ENCODE data around the gene ANKRD13D.

The ANKRD13D gene

GRCh38 chr11:67245046-67245445 lies 44.1 kb upstream of the ANKRD13D start:
- DNase-seq, result no peak
- no peaks in the 10 kb centered on the region for H3K27me3 ChIP-seq (replicated peaks)
- no peak overlapping the region for H3K4me3 ChIP-seq (ENCODE audit: low read depth, low read length)
- in situ Hi-C loops (cut with HindIII; ENCODE audit: low pct_ligation_motif_present, low sequenced_read_pairs), result no loop called here
- no peak overlapping the region for H3K27ac ChIP-seq
- no peak for TF ChIP-seq CTCF (IDR thresholded peaks at IDR 0.05; ENCODE audit: low read depth, low read length, missing control alignments)
- H3K36me3 ChIP-seq (replicated peaks), result peaks cover 78% of the 10 kb centered on the region

GRCh38 chr11:67247946-67248550 lies 41.1 kb upstream of the ANKRD13D start:
- Histone ChIP-seq H3K27ac (no peak overlapping the region), H3K36me3 (replicated peaks) (peaks cover 95% of the 10 kb centered on the region), H3K27me3 (replicated peaks) (no peaks in the 10 kb centered on the region), H3K4me3 (ENCODE audit: low read depth, low read length) (no peak overlapping the region)
- DNase-seq, result no peak
- in situ Hi-C loops (cut with HindIII; ENCODE audit: low pct_ligation_motif_present, low sequenced_read_pairs), result no loop called here
- TF ChIP-seq CTCF (IDR thresholded peaks at IDR 0.05; ENCODE audit: low read depth, low read length, missing control alignments), result no peak

GRCh38 chr11:67248653-67249052 lies 40.5 kb upstream of the ANKRD13D start:
- no peak for TF ChIP-seq CTCF (IDR thresholded peaks at IDR 0.05; ENCODE audit: low read depth, low read length, missing control alignments)
- peaks cover 95% of the 10 kb centered on the region for H3K36me3 ChIP-seq (replicated peaks)
- H3K27ac ChIP-seq, result no peak overlapping the region
- no peak for DNase-seq
- no peaks in the 10 kb centered on the region for H3K27me3 ChIP-seq (replicated peaks)
- no peak overlapping the region for H3K4me3 ChIP-seq (ENCODE audit: low read depth, low read length)
- in situ Hi-C loops (cut with HindIII; ENCODE audit: low pct_ligation_motif_present, low sequenced_read_pairs), result no loop called here

- Histone ChIP-seq H3K27me3 (replicated peaks) (no peaks in the 10 kb centered on the region), H3K27ac (no peak overlapping the region), H3K36me3 (replicated peaks) (peaks cover 98% of the 10 kb centered on the region), H3K4me3 (ENCODE audit: low read depth, low read length) (no peak overlapping the region)
- in situ Hi-C loops (cut with HindIII; ENCODE audit: low pct_ligation_motif_present, low sequenced_read_pairs), result no loop called here
- DNase-seq, result no peak
- TF ChIP-seq CTCF (IDR thresholded peaks at IDR 0.05; ENCODE audit: low read depth, low read length, missing control alignments), result no peak
These were observed 38.8 kb upstream of the ANKRD13D start for GRCh38 chr11:67250059-67251043.

- Histone ChIP-seq H3K36me3 (replicated peaks) (peaks cover 95% of the 10 kb centered on the region), H3K27me3 (replicated peaks) (no peaks in the 10 kb centered on the region), H3K4me3 (ENCODE audit: low read depth, low read length) (no peak overlapping the region), H3K27ac (no peak overlapping the region)
- TF ChIP-seq CTCF (IDR thresholded peaks at IDR 0.05; ENCODE audit: low read depth, low read length, missing control alignments), result no peak
- no peak for DNase-seq
- in situ Hi-C loops (cut with HindIII; ENCODE audit: low pct_ligation_motif_present, low sequenced_read_pairs), result no loop called here
These were observed 37.3 kb upstream of the ANKRD13D start for GRCh38 chr11:67251841-67252240.

Data from brain microvascular endothelial cell (primary cell).